Measurements from ENCODE around the gene RETN.

The RETN gene

GRCh38 chr19:7632340-7633203 lies 36.3 kb upstream of the RETN start:
- DNase-seq (ENCODE audit: insufficient read length, low spot score) (no peak), FAIRE-seq (no peak)
- TF ChIP-seq POLR2A (IDR thresholded peaks at IDR 0.05; ENCODE audit: low read depth, low read length), result no peak

- FAIRE-seq (no peak), DNase-seq (ENCODE audit: insufficient read length, low spot score) (no peak)
- no peak for TF ChIP-seq POLR2A (IDR thresholded peaks at IDR 0.05; ENCODE audit: low read depth, low read length)
Measured at GRCh38 chr19:7633698-7634097, 35.2 kb upstream of the RETN start, which contains the start of gene PCP2. Gene PCP2 (minus strand): TSS chr19:7633719. CDS start chr19:7633457, 262 bp downstream.

GRCh38 chr19:7635670-7636069 lies 33.2 kb upstream of the RETN start:
- no peak for DNase-seq (ENCODE audit: insufficient read length, low spot score)
- TF ChIP-seq POLR2A (IDR thresholded peaks at IDR 0.05; ENCODE audit: low read depth, low read length), result no peak
- no peak for FAIRE-seq

DNA sequence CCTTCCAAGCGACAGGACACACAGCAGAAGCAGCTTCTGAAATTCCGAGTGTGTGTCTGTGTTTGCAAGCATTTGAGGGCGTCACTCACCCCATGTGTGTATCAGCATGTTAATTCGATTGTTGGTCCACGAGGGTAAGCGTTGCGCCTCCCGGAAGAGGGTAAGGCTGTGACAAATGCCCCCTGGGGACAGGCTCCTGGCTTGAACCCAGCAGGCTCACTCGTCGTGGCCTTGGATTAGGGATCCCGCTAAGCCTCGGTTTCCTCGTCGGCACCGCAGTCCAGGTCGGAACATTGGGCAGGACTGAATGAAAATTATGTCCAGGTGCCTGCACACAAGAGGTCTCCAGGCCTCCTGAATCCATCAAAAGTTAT lies 32.5 kb upstream of the RETN start:
- FAIRE-seq, result no peak
- TF ChIP-seq POLR2A (IDR thresholded peaks at IDR 0.05; ENCODE audit: low read depth, low read length), result no peak
- DNase-seq (ENCODE audit: insufficient read length, low spot score), result no peak

DNA sequence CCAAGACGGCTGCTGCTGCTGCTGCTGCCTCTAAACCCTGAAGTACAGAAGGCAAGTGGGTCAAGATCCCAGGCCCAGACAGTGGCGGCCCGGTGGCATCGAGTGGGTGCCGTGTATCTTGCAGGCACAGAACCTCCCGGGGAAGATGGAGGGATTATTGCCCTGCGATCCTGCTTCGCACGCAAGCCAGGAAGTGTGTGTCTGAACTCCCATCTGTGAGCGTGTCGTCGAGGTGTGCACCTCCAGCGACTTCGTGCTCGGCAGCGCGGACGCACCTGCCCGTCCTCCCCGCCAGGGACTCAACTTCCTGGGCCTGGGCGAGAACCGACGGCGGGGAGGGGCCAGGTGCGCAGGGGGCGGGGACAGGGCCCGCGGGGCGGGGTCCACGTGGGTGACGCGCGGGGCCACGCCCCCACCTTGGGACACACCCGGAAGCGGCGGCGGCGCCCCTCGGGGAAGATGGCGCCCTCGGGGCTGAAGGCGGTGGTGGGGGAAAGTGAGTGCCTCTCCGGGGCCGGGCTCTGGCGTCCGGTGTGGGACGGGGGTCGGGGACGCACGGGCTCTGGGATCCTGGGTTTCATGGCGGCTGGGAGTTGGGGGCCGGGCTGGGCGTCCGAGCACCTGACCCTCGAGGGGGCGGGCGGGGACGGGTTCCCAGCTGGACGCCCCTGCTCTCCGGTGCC lies 32.0 kb upstream of the RETN start, which contains the start of gene STXBP2:
TSS of gene STXBP2 (plus strand) at position 420 of the 683 bp plus-strand sequence. CDS start at position 460, 40 bp downstream.
- no peak for FAIRE-seq
- no peak for TF ChIP-seq POLR2A (IDR thresholded peaks at IDR 0.05; ENCODE audit: low read depth, low read length)
- no peak for DNase-seq (ENCODE audit: insufficient read length, low spot score)

GRCh38 chr19:7637374-7638256 lies 31.2 kb upstream of the RETN start:
- FAIRE-seq, result no peak
- no peak for DNase-seq (ENCODE audit: insufficient read length, low spot score)
- no peak for TF ChIP-seq POLR2A (IDR thresholded peaks at IDR 0.05; ENCODE audit: low read depth, low read length)

GRCh38 chr19:7638802-7639465 lies 29.9 kb upstream of the RETN start:
- FAIRE-seq, result no peak
- no peak for TF ChIP-seq POLR2A (IDR thresholded peaks at IDR 0.05; ENCODE audit: low read depth, low read length)
- DNase-seq (ENCODE audit: insufficient read length, low spot score), result no peak

- no peak for DNase-seq (ENCODE audit: insufficient read length, low spot score)
- no peak for TF ChIP-seq POLR2A (IDR thresholded peaks at IDR 0.05; ENCODE audit: low read depth, low read length)
- no peak for FAIRE-seq
Measured at GRCh38 chr19:7639863-7640348, 28.9 kb upstream of the RETN start.

DNA sequence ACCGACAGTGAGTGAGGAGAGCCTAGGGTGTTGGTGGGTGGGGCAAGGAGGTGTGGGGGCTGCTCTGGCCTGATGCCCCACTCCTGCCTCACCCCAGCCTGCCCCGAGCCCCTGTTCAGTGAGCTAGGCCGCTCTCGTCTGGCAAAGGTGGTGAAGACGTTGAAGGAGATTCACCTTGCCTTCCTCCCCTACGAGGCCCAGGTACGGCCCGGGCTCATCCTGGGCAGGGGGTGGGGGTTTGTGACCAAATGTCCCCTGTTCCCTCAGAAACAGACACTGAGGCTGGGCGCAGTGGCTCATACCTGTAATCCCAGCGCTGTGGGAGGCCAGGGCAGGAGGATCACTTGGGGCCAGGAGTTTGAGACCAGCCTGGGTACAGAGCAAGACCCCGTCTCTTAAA lies 28.0 kb upstream of the RETN start:
- no peak for TF ChIP-seq POLR2A (IDR thresholded peaks at IDR 0.05; ENCODE audit: low read depth, low read length)
- DNase-seq (ENCODE audit: insufficient read length, low spot score), result no peak
- no peak for FAIRE-seq

DNA sequence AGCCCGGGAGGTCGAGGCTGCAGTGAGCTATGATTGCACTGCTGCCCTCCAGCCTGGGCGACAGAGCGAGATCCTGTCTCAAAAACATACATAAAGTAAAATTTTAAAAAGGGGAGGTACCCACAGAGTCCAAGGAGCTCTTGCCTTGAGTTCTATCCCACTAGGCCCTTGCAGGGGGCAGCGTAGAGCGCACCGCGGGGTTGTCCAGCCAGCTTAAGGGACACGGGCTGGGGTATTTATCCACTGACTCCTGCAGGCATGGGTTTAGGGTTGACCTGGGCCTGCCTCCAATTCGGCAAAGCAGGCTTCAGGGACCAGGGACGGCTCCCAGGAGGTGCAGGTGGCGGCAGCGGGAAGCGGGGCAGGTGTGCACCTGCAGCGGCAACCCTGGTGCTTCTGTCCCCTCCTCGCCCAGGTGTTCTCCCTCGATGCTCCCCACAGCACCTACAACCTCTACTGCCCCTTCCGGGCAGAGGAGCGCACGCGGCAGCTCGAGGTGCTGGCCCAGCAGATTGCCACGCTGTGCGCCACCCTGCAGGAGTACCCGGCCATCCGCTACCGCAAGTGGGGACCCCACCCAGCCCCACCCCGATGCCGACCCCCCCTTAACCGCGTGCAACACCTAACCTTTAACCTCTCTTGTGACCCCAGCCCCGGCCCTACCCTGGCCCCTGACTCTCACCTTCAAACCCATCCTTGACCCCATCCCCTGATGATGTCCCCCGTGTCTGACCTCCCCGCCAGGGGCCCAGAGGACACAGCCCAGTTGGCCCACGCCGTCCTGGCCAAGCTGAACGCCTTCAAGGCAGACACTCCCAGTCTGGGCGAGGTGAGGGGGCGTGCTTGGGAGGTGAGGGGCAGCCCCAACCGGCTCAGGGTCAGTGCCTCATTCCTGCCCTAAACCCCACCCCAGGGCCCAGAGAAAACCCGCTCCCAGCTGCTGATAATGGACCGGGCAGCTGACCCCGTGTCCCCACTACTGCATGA lies 27.3 kb upstream of the RETN start:
- FAIRE-seq, result no peak
- no peak for TF ChIP-seq POLR2A (IDR thresholded peaks at IDR 0.05; ENCODE audit: low read depth, low read length)
- no peak for DNase-seq (ENCODE audit: insufficient read length, low spot score)

DNA sequence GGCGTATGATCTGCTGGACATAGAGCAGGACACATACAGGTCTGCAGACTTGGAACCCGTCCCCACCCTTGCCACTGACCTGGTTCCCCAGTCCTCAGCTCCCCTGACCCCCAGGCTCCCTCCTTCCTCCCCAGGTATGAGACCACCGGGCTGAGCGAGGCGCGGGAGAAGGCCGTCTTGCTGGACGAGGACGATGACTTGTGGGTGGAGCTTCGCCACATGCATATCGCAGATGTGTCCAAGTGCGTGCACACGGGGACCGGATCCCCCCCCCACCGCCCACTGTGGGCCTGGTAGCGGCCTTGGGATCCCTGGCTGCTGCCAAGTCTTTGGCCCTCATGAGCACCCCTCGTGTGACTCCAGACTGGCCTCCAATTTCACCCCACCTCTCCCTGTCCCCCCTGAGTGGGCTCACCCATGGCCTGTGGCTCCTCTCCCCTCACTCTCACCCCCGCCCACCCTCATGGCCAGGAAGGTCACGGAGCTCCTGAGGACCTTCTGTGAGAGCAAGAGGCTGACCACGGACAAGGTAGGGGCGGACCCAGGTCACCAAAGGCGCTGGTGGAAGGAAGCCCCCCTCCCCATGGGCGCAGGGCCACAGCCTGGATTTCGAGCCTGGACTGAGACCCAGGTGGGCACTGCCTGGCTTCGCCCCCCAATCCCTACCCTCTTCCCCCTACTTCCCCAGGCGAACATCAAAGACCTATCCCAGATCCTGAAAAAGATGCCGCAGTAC lies 26.4 kb upstream of the RETN start:
- DNase-seq (ENCODE audit: insufficient read length, low spot score) (no peak), FAIRE-seq (no peak)
- TF ChIP-seq POLR2A (IDR thresholded peaks at IDR 0.05; ENCODE audit: low read depth, low read length), result no peak
